KMS-11 (cell line): ENCODE results near the gene VMP1.
A peak's percentile ranks its signal among the peaks of the same experiment; 100 is the strongest.
"Not testable (repeated sequence)": the region's sequence is repeated elsewhere in the genome, so short reads cannot be mapped to it uniquely, and the experiment has no call there.

ENCODE experiments used
- H2AFZ ChIP-seq: fragments of 200-600 bp; sonication (generic); 2 replicates; pipeline ENCODE4 v1.6.1; 2016; ENCODE audit warnings: antibody characterized with exemption, mixed run types, low read depth
- H3K27ac ChIP-seq: fragments of 200-600 bp; sonication (generic); 2 replicates; pipeline ENCODE4 v1.6.1; 2016; ENCODE audit warnings: mild to moderate bottlenecking, mixed run types
- H3K27me3 ChIP-seq: fragments of 200-600 bp; sonication (generic); 2 replicates; pipeline ENCODE4 v1.6.1; 2017; ENCODE audit warnings: mild to moderate bottlenecking, low read depth, mixed run types, moderate library complexity; ENCODE audit not compliant: insufficient read depth
- H3K36me3 ChIP-seq: fragments of 200-600 bp; sonication (generic); 2 replicates; pipeline ENCODE4 v1.6.1; 2017; ENCODE audit warnings: mild to moderate bottlenecking, mixed run types; ENCODE audit not compliant: insufficient read depth
- H3K4me1 ChIP-seq: fragments of 200-600 bp; sonication (generic); 2 replicates; pipeline ENCODE4 v1.6.1; 2016; ENCODE audit warnings: mild to moderate bottlenecking, low read depth, mixed run types; ENCODE audit not compliant: poor library complexity, severe bottlenecking
- H3K4me2 ChIP-seq: fragments of 200-600 bp; sonication (generic); 2 replicates; pipeline ENCODE4 v1.7.0; 2016; ENCODE audit warnings: mild to moderate bottlenecking, mixed run types
- H3K4me3 ChIP-seq: fragments of 200-600 bp; sonication (generic); IDR thresholded peaks from 2 replicates; pipeline ENCODE4 v1.6.1; 2017; ENCODE audit warnings: low read depth, low read length, mixed read lengths; ENCODE audit not compliant: insufficient read depth
- H3K79me2 ChIP-seq: fragments of 200-600 bp; sonication (generic); 2 replicates; pipeline ENCODE4 v1.6.1; 2016; ENCODE audit warnings: low read depth, mixed run types; ENCODE audit not compliant: insufficient read depth
- H3K9ac ChIP-seq: fragments of 200-600 bp; sonication (generic); 2 replicates; pipeline ENCODE4 v1.6.1; 2016; ENCODE audit warnings: mild to moderate bottlenecking, mixed run types
- H4K20me1 ChIP-seq: fragments of 200-600 bp; sonication (generic); 2 replicates; pipeline ENCODE4 v1.6.1; 2016; ENCODE audit warnings: mild to moderate bottlenecking, mixed run types; ENCODE audit not compliant: insufficient read depth
- CTCF ChIP-seq: fragments of 200-600 bp; sonication (generic); conservative IDR thresholded peaks from 2 replicates; pipeline ENCODE4 v1.6.1; 2017; ENCODE audit warnings: low read depth, mild to moderate bottlenecking, antibody characterized with exemption, low read length, moderate library complexity, mixed read lengths

Gene VMP1

DNA sequence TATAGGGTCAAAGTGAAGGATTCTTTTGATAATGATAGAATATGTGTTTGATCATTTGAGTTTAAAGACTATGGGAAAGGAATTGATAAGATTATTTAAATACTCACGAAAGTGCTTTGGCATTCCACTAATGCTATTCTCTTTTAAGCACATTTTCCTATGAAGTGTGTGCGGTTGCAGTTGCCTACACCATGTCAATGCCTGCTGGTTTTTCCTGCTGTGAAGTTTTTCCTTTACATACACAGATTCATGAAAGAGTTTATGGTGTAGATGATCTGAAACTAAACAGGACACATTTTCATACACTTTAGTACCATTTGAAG lies 78.7 kb downstream of the VMP1 start:
- Histone ChIP-seq H3K9ac (peak overlapping the region; percentile 66), H2AFZ (no peak overlapping the region), H3K27ac (peak overlapping the region; percentile 98), H4K20me1 (no peaks in the 10 kb centered on the region), H3K4me3 (no peak overlapping the region), H3K4me1 (peaks cover 98% of the 10 kb centered on the region), H3K79me2 (peaks cover 10% of the 10 kb centered on the region; the same call in 1 of the 2 replicates), H3K27me3 (no peaks in the 10 kb centered on the region), H3K4me2 (peak overlapping the region; percentile 99), H3K36me3 (no peaks in the 10 kb centered on the region)
- no peak for TF ChIP-seq CTCF

DNA sequence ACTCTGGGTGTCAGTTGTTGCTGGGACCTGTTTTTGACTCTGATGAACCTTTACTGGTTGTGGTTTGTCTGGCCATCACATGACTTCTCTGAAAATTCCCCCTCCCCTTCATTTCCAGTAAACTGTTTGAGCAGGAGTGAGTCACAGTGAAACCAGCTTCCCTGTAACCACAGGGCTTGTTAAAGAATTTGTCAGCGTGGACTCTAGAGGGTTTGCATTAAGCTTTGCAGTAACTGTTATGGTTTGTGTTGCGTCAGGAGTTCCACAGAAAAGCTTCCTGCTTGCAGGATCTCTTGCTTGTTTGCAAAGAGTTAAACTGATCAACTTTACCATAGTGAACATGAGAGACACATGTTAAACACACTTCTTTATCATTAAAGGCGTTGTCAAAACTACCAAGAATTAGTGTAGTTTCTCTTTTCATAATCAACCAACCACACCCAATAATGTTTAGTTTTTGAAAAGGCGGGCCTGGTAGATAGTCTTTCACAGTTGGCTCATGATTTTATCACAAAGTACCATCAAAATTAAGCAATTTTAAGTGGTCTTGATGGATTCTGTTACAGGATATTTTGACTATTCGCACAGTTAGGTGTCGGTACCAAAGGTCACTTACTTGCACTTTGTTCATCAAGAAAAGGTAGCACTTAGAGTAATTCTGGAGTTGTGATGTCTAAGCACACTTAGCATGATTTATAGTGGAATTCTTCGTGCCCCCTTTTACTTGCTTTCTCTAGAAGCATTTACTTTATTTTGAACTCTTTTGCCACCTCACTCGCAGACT lies 79.3 kb downstream of the VMP1 start:
- peak overlapping the region; percentile 98 for H3K27ac ChIP-seq
- H3K36me3 ChIP-seq, result no peaks in the 10 kb centered on the region
- H4K20me1 ChIP-seq, result no peaks in the 10 kb centered on the region
- H3K4me2 ChIP-seq, result peak overlapping the region; percentile 99
- no peaks in the 10 kb centered on the region for H3K27me3 ChIP-seq
- TF ChIP-seq CTCF, result no peak
- peak overlapping the region; percentile 66 for H3K9ac ChIP-seq
- 0 out of 2 replicates have a peak overlapping the region, but pooled peaks have one; percentile 11 for H2AFZ ChIP-seq
- no peak overlapping the region for H3K4me3 ChIP-seq
- peaks cover 93% of the 10 kb centered on the region for H3K4me1 ChIP-seq
- peaks cover 10% of the 10 kb centered on the region; the same call in 1 of the 2 replicates for H3K79me2 ChIP-seq

- H2AFZ ChIP-seq, H4K20me1 ChIP-seq, H3K27me3 ChIP-seq, H3K4me2 ChIP-seq, H3K27ac ChIP-seq, H3K79me2 ChIP-seq, H3K9ac ChIP-seq, H3K36me3 ChIP-seq, H3K4me3 ChIP-seq: not testable (repeated sequence)
- peaks cover 61% of the 10 kb centered on the region for H3K4me1 ChIP-seq
Measured at GRCh38 chr17:59789849-59790248, 82.4 kb downstream of the VMP1 start.

DNA sequence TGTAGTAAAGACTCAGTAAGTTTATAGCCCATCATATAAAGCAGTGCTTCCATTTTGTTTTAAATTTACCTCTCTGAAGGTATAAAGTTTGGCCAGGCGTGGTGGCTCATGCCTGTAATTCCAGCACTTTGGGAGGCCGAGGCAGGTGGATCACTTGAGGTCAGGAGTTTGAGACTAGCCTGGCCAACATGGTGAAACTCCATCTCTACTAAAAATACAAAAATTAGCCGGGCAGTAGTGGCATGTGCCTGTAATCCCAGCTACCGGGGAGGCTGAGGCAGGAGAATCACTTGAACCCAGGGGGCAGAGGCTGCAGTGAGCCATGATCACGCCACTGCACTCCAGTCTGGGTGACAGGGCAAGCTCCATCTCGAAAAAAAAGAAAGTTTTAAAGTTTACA lies 83.0 kb downstream of the VMP1 start:
- H3K79me2 ChIP-seq, H2AFZ ChIP-seq, H3K27me3 ChIP-seq, H3K27ac ChIP-seq, H3K4me2 ChIP-seq, H3K9ac ChIP-seq, H4K20me1 ChIP-seq, H3K4me3 ChIP-seq, H3K36me3 ChIP-seq: not testable (repeated sequence)
- peaks cover 56% of the 10 kb centered on the region for H3K4me1 ChIP-seq

- H3K79me2 ChIP-seq, result peaks cover 10% of the 10 kb centered on the region; the same call in 1 of the 2 replicates
- peaks cover 51% of the 10 kb centered on the region for H3K4me1 ChIP-seq
- H3K4me2 ChIP-seq, result no peak overlapping the region
- no peaks in the 10 kb centered on the region for H4K20me1 ChIP-seq
- no peaks in the 10 kb centered on the region for H3K27me3 ChIP-seq
- no peak for TF ChIP-seq CTCF
- H3K36me3 ChIP-seq, result no peaks in the 10 kb centered on the region
- H3K9ac ChIP-seq, result no peak overlapping the region
- H2AFZ ChIP-seq, result no peak overlapping the region
- H3K27ac ChIP-seq, result no peak overlapping the region
- H3K4me3 ChIP-seq, result no peak overlapping the region
Measured at GRCh38 chr17:59790910-59791309, 83.5 kb downstream of the VMP1 start.
